ENCODE measurements around the gene RPL39L.

DNA sequence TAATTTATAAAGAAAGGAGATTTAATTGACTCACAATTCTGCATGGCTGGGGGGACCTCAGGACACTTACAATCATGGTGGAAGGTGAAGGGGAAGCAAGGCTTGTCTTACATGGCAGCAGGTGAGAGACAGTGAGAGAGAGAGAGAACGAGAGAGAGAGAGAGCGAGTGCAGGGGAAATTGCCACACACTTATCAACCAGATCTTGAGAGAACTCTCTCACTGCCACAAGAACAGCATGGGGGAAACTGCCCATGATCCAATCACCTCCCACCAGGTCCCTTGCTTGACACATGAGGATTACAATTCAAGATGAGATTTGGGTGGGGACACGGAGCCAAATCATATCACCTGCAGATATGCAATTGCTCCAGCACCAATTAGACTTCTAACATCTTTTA is 7.1 kb upstream of the RPL39L start:
- TF ChIP-seq, protein P1, sequence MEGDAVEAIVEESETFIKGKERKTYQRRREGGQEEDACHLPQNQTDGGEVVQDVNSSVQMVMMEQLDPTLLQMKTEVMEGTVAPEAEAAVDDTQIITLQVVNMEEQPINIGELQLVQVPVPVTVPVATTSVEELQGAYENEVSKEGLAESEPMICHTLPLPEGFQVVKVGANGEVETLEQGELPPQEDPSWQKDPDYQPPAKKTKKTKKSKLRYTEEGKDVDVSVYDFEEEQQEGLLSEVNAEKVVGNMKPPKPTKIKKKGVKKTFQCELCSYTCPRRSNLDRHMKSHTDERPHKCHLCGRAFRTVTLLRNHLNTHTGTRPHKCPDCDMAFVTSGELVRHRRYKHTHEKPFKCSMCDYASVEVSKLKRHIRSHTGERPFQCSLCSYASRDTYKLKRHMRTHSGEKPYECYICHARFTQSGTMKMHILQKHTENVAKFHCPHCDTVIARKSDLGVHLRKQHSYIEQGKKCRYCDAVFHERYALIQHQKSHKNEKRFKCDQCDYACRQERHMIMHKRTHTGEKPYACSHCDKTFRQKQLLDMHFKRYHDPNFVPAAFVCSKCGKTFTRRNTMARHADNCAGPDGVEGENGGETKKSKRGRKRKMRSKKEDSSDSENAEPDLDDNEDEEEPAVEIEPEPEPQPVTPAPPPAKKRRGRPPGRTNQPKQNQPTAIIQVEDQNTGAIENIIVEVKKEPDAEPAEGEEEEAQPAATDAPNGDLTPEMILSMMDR (IDR thresholded peaks at IDR 0.05; ENCODE audit: low read depth, low read length) = no peak
- no peak for TF ChIP-seq POLR2A (IDR thresholded peaks at IDR 0.05; ENCODE audit: extremely low read depth, insufficient read length)
